K562 (cell line): ENCODE data around the gene SCNN1A. TPM values are rescaled to one million over a fixed set of nuclear protein-coding genes. Genes with fewer than 3 reads are reported as not detected.

Experiments used
- ATAC-seq: fragments of 200-7000 bp; cut with Tn5 transposase; 3 replicates; pipeline ENCODE4 v1.9.1; 2020; ENCODE audit warnings: moderate library complexity
- BruUV-seq: library from RNA; stranded (reverse); fragments of 400-500 nt; replicated peaks from 2 replicates; lab custom pipeline; 2021; lab: Mats Ljungman, UMichigan
- CTCF ChIA-PET: fragments of 300-600 bp; formaldehyde crosslinking; extraction: SDS; loops from one replicate; lab custom pipeline; 2021; ENCODE audit warnings: low intra/inter-chr PET ratio; lab: Yijun Ruan, JAX
- POLR2A ChIA-PET: fragments of 300-600, 350-650 bp; sonication (Branson Sonifier 250); formaldehyde crosslinking; extraction: SDS; loops from one replicate; lab custom pipeline; 2021; ENCODE audit warnings: antibody characterized with exemption, inconsistent platforms; lab: Yijun Ruan, JAX
- DNase-seq, 4 experiments: peaks; one replicate each; pipeline versions ENCODE4 v3.0.0 to v3.0.0-alpha.2; 2011 to 2018; ENCODE audit warnings: low spot score in 3 of 4, mixed read lengths in 3 of 4; ENCODE audit errors: extremely low read depth in 1 of 4
- FAIRE-seq: peaks from 2 replicates; lab custom pipeline; 2011; peaks lifted over from hg19 to GRCh38; lab: Jason Lieb, UNC
- H2AFZ ChIP-seq: 2 replicates; pipeline ENCODE4 v1.6.0; 2011; ENCODE audit warnings: low read depth, low read length, control low read depth, inconsistent platforms
- H3K27ac ChIP-seq: fragments of 200-600 bp; 3 replicates; pipeline ENCODE4 v1.8.0; 2011; ENCODE audit warnings: low read depth, mild to moderate bottlenecking, control low read depth, inconsistent platforms, low read length, moderate library complexity, mixed read lengths; ENCODE audit errors: extremely low read depth
- H3K27me3 ChIP-seq, 2 experiments: fragments of 300-600 bp in 1 of 2; 2 replicates in 1 of 2; 3 replicates in 1 of 2; pipeline versions ENCODE4 v1.6.0 to v1.8.0; 2011; ENCODE audit warnings: inconsistent platforms in 2 of 2, low read length in 2 of 2, mild to moderate bottlenecking in 1 of 2, mixed read lengths in 1 of 2, moderate library complexity in 1 of 2; ENCODE audit not compliant: control insufficient read depth in 2 of 2, insufficient read depth in 2 of 2
- H3K36me3 ChIP-seq: fragments of 300-600 bp; 3 replicates; pipeline ENCODE4 v1.8.0; 2011; ENCODE audit warnings: mild to moderate bottlenecking, low read length, inconsistent platforms; ENCODE audit not compliant: control insufficient read depth, insufficient read depth
- H3K4me1 ChIP-seq, 2 experiments: fragments of 200-600 bp in 1 of 2; replicated peaks in 1 of 2; 2 replicates in 1 of 2; 3 replicates in 1 of 2; pipeline versions ENCODE4 v1.5.1 to v1.8.0; 2011; ENCODE audit warnings: inconsistent platforms in 2 of 2, low read length in 2 of 2, mild to moderate bottlenecking in 1 of 2, mixed read lengths in 1 of 2, moderate library complexity in 1 of 2; ENCODE audit not compliant: control insufficient read depth in 2 of 2, insufficient read depth in 2 of 2
- H3K4me2 ChIP-seq: 2 replicates; pipeline ENCODE4 v1.6.1; 2011; ENCODE audit warnings: low read length, control low read depth, inconsistent platforms, mixed read lengths; ENCODE audit not compliant: insufficient read depth
- H3K4me3 ChIP-seq: fragments of 200-600 bp; sonication (generic), shearing (Covaris generic); 2 replicates; pipeline ENCODE4 v1.5.1; 2016; ENCODE audit warnings: control low read depth, inconsistent platforms
- H3K79me2 ChIP-seq: fragments of 200-600 bp; 3 replicates; pipeline ENCODE4 v1.8.0; 2011; ENCODE audit warnings: low read length, inconsistent platforms; ENCODE audit not compliant: control insufficient read depth, insufficient read depth
- H3K9ac ChIP-seq, 2 experiments: 2 replicates each; pipeline versions ENCODE4 v1.6.0 to v1.6.1; 2011; ENCODE audit warnings: low read depth in 2 of 2, low read length in 2 of 2, control low read depth in 1 of 2, inconsistent platforms in 1 of 2, mild to moderate bottlenecking in 1 of 2, mixed read lengths in 1 of 2; ENCODE audit not compliant: insufficient read depth in 1 of 2
- H3K9me1 ChIP-seq: one replicate; pipeline ENCODE4 v1.6.0; 2011; ENCODE audit warnings: inconsistent platforms, mild to moderate bottlenecking, low read length, moderate library complexity; ENCODE audit not compliant: control insufficient read depth, insufficient read depth
- H3K9me3 ChIP-seq: replicated peaks from 2 replicates; pipeline ENCODE4 v1.5.1; 2011; ENCODE audit warnings: low read depth, low read length, inconsistent platforms; ENCODE audit not compliant: control insufficient read depth, insufficient read depth
- H4K20me1 ChIP-seq: replicated peaks from 2 replicates; pipeline ENCODE4 v1.6.1; 2011; ENCODE audit warnings: low read length, inconsistent platforms, mixed read lengths; ENCODE audit not compliant: control insufficient read depth, insufficient read depth
- FOXA1 ChIP-seq: fragments of 450-650 bp; IDR thresholded peaks from 2 replicates; pipeline ENCODE4 v1.6.1; 2016; ENCODE audit warnings: mild to moderate bottlenecking, borderline replicate concordance
- FOXJ3 ChIP-seq: sonication (generic); formaldehyde crosslinking; IDR thresholded peaks from 2 replicates; pipeline ENCODE4 v1.4.0; 2020; ENCODE audit warnings: mild to moderate bottlenecking, missing genetic modification reagents
- GMEB1 ChIP-seq: fragments of 250-450 bp; sonication (Bioruptor Pico); IDR thresholded peaks from 2 replicates; pipeline ENCODE4 v1.4.0; 2020; ENCODE audit warnings: mild to moderate bottlenecking
- HOXB6 ChIP-seq: fragments of 250-450 bp; sonication (Bioruptor Pico); IDR thresholded peaks from 2 replicates; pipeline ENCODE4 v1.5.1; 2022; ENCODE audit warnings: mild to moderate bottlenecking, borderline replicate concordance
- YY1 ChIP-seq, 3 experiments: IDR thresholded peaks; 2 replicates each; pipeline ENCODE4 v1.6.1; 2011; ENCODE audit warnings: low read length in 2 of 3, mild to moderate bottlenecking in 2 of 3, moderate library complexity in 2 of 3, borderline replicate concordance in 1 of 3, control low read depth in 1 of 3, low read depth in 1 of 3; ENCODE audit not compliant: insufficient read depth in 3 of 3, insufficient replicate concordance in 2 of 3, control insufficient read depth in 1 of 3, insufficient read length in 1 of 3; ENCODE audit errors: extremely low read depth in 1 of 3
- WGBS: fragments of 100-300 bp; shearing (Covaris generic); methylation state at CpG from one replicate; pipeline ENCODE4 v1.1.6; 2016; ENCODE audit warnings: low coverage, mixed read lengths; ENCODE audit not compliant: insufficient coverage; ENCODE audit errors: missing lambda C conversion rate; 5-methylcytosine and 5-hydroxymethylcytosine counted together
- in situ Hi-C: fragments of 300-500 bp; cut with MboI; formaldehyde crosslinking; loops from 4 replicates; pipeline ENCODE4 v1.15.0; 2018; ENCODE audit warnings: inconsistent platforms, mixed read lengths
- intact Hi-C: fragments of 100-400 bp; cut with micrococcal nuclease; formaldehyde crosslinking; loops from 2 replicates; pipeline ENCODE4 v1.14.2; 2022
- polyA plus RNA-seq, 8 experiments: library from polyadenylated mRNA; depleted of rRNA in 4 of 8; stranded (reverse) in 5 of 8; unstranded in 3 of 8; fragments of >200 nt; fragmentation: Nextera tagmentation in 2 of 8; fragmentation: Illumina TruSeq in 1 of 8; extraction: Ambion mirVana in 2 of 8; extraction: Trizol in 1 of 8; gene quantifications; 2 replicates each; pipeline versions ENCODE4 v1.2.1 to v1.2.3, GENCODE V29; 2011 to 2014; ENCODE audit warnings: inconsistent platforms in 1 of 8, missing spikeins in 1 of 8
- total RNA-seq, 7 experiments: library from RNA; depleted of rRNA in 6 of 7; stranded (reverse); fragments of >200 nt in 6 of 7; fragmentation: Illumina TruSeq in 2 of 7; extraction: Trizol in 2 of 7; gene quantifications; 2 replicates each; pipeline versions ENCODE4 v1.2.1 to v1.2.3, GENCODE V29; 2011 to 2021; ENCODE audit warnings: low replicate concordance in 1 of 7

Gene SCNN1A
- total and polyA plus RNA-seq, 9 of the 15 experiments (the other 6 are each of a cell fraction or from before 2014, with no cell fraction given): 0.15 to 0.49 (median 0.32) TPM; not detected in 5

GRCh38 chr12:6347367-6348338 is 27.7 kb downstream of the SCNN1A start:
- Histone ChIP-seq H2AFZ (no peak overlapping the region), H3K9me3 (no peaks in the 10 kb centered on the region)
- intact Hi-C loops: no loop called here

More at GRCh38 chr12:6347367-6348338, 27.7 kb downstream of the SCNN1A start:
- Histone ChIP-seq H3K4me3 (no peak overlapping the region), H3K9ac (no peak overlapping the region; a peak in 1 of 4 replicates), H3K4me1 (peaks cover 21 to 25% of the 10 kb centered on the region in 2 experiments), H3K27ac (no peak overlapping the region), H3K9me1 (no peaks in the 10 kb centered on the region), H3K4me2 (no peak overlapping the region), H3K79me2 (no peaks in the 10 kb centered on the region), H3K36me3 (no peaks in the 10 kb centered on the region), H3K27me3 (peaks cover 0 to 19% of the 10 kb centered on the region in 2 experiments; a peak in 2 of 5 replicates), H4K20me1 (peaks cover 11% of the 10 kb centered on the region; the same call in 1 of the 2 replicates)
- DNase-seq (no peak), FAIRE-seq (no peak), ATAC-seq (no peak)
- in situ Hi-C loops: no loop called here
- no TSS peak for BruUV-seq
- WGBS: 30% methylated on average over 13 of the region's 19 CpGs
- no peak for TF ChIP-seq FOXJ3 (CRISPR knock-in tag)
- no peak for TF ChIP-seq HOXB6 (CRISPR knock-in tag)
- TF ChIP-seq GMEB1 (CRISPR knock-in tag): no peak
- TF ChIP-seq YY1 (IDR thresholded peaks at IDR 0.05; ENCODE audit: borderline replicate concordance in 1 of 3, control insufficient read depth in 1 of 3, extremely low read depth in 1 of 3, insufficient read depth in 3 of 3, insufficient read length in 1 of 3, insufficient replicate concordance in 2 of 3, low read depth in 1 of 3, low read length in 2 of 3): no peak
- TF ChIP-seq FOXA1: no peak
- CTCF ChIA-PET: no interaction called here
- POLR2A ChIA-PET: interaction anchor here (0.5 kb wide), 1 partner anchor 23 kb away, joined by 4 read pairs; no protein-coding TSS in a partner anchor
